Osteoblast (primary cell): ENCODE data around the gene C4orf50. TPM values are rescaled to one million over a fixed set of nuclear protein-coding genes. Genes with fewer than 3 reads are reported as not detected.

Experiments used
- DNase-seq: peaks from one replicate; pipeline ENCODE4 v3.0.0; 2011; ENCODE audit warnings: low spot score, mixed read lengths; ENCODE audit not compliant: insufficient read length; ENCODE audit errors: missing footprints
- H2AFZ ChIP-seq: 2 replicates; pipeline ENCODE4 v1.6.0; 2011; ENCODE audit warnings: mild to moderate bottlenecking, low read length
- H3K27ac ChIP-seq: 2 replicates; pipeline ENCODE4 v1.5.1; 2011; ENCODE audit warnings: mild to moderate bottlenecking, low read depth, low read length, moderate library complexity
- H3K27me3 ChIP-seq: 2 replicates; pipeline ENCODE4 v1.6.0; 2012; ENCODE audit warnings: mild to moderate bottlenecking, control low read depth, inconsistent platforms, low read length, moderate library complexity; ENCODE audit not compliant: insufficient read depth
- H3K36me3 ChIP-seq: 2 replicates; pipeline ENCODE4 v1.5.1; 2011; ENCODE audit warnings: mild to moderate bottlenecking, low read length, control low read depth, moderate library complexity; ENCODE audit not compliant: insufficient read depth
- H3K4me1 ChIP-seq: 2 replicates; pipeline ENCODE4 v1.5.1; 2011; ENCODE audit warnings: mild to moderate bottlenecking, low read length, control low read depth, moderate library complexity; ENCODE audit not compliant: insufficient read depth
- H3K4me2 ChIP-seq: 2 replicates; pipeline ENCODE4 v1.6.0; 2011; ENCODE audit warnings: mild to moderate bottlenecking, low read length; ENCODE audit not compliant: insufficient read depth
- H3K4me3 ChIP-seq: fragments of 200-600 bp; sonication (generic); 3 replicates; pipeline ENCODE4 v1.5.1; 2012; ENCODE audit warnings: mild to moderate bottlenecking, low read length, inconsistent platforms; ENCODE audit not compliant: insufficient read depth
- H3K79me2 ChIP-seq: 2 replicates; pipeline ENCODE4 v1.6.0; 2012; ENCODE audit warnings: mild to moderate bottlenecking, low read length, control low read depth, inconsistent platforms; ENCODE audit not compliant: insufficient read depth
- H3K9me3 ChIP-seq: 2 replicates; pipeline ENCODE4 v1.5.1; 2011; ENCODE audit warnings: low read depth, low read length, control low read depth
- H4K20me1 ChIP-seq: 2 replicates; pipeline ENCODE4 v1.6.0; 2012; ENCODE audit warnings: mild to moderate bottlenecking, low read length, control low read depth; ENCODE audit not compliant: insufficient read depth
- CTCF ChIP-seq: IDR thresholded peaks from 2 replicates; pipeline ENCODE4 v1.5.1; 2011; ENCODE audit warnings: mild to moderate bottlenecking, low read depth, low read length, moderate library complexity; ENCODE audit errors: extremely low read depth
- small RNA-seq: library from RNA; depleted of rRNA; stranded (forward); fragments of <200 nt; gene quantifications from one replicate; pipeline ENCODE3, GENCODE V24; 2012
- total RNA-seq: library from RNA; depleted of rRNA; stranded (reverse); fragments of >200 nt; gene quantifications from 2 replicates; pipeline ENCODE4 v1.2.3, GENCODE V29; 2012

C4orf50 gene
- total RNA-seq, 1 donor, result not detected

DNA sequence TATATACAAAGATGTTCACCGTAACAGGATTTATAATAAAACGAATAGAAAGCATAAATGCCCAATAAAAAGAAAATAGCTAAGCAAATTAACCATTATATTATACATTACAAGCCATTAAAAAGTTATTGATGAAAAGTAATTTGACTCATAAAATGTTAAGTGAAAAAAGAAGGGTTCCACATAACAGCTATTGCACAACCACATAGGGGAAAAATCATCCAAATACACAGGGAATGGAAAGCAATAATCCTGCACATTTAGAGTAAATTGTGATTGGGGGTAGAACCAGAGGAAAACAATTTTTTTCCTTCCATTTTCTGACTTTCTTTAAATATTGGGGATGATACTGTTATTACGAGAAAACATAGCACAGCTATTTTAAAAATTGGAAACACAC, 163.3 kb downstream of the C4orf50 start:
- Histone ChIP-seq H3K79me2 (no peaks in the 10 kb centered on the region), H3K4me1 (no peaks in the 10 kb centered on the region), H3K27ac (no peak overlapping the region), H3K27me3 (no peaks in the 10 kb centered on the region), H3K4me2 (no peak overlapping the region), H3K4me3 (no peak overlapping the region), H4K20me1 (no peaks in the 10 kb centered on the region), H2AFZ (no peak overlapping the region), H3K9me3 (no peaks in the 10 kb centered on the region), H3K36me3 (no peaks in the 10 kb centered on the region)
- TF ChIP-seq CTCF, result no peak
- no peak for DNase-seq

GRCh38 chr4:5852523-5853202, 165.6 kb downstream of the C4orf50 start:
- no peaks in the 10 kb centered on the region for H3K79me2 ChIP-seq
- H3K4me3 ChIP-seq, result no peak overlapping the region
- no peaks in the 10 kb centered on the region for H3K27me3 ChIP-seq
- H3K27ac ChIP-seq, result no peak overlapping the region
- H3K36me3 ChIP-seq, result no peaks in the 10 kb centered on the region
- no peaks in the 10 kb centered on the region for H3K4me1 ChIP-seq
- no peak overlapping the region for H2AFZ ChIP-seq
- TF ChIP-seq CTCF, result no peak
- no peaks in the 10 kb centered on the region for H3K9me3 ChIP-seq
- H3K4me2 ChIP-seq, result no peak overlapping the region
- DNase-seq, result no peak
- H4K20me1 ChIP-seq, result no peaks in the 10 kb centered on the region

DNA sequence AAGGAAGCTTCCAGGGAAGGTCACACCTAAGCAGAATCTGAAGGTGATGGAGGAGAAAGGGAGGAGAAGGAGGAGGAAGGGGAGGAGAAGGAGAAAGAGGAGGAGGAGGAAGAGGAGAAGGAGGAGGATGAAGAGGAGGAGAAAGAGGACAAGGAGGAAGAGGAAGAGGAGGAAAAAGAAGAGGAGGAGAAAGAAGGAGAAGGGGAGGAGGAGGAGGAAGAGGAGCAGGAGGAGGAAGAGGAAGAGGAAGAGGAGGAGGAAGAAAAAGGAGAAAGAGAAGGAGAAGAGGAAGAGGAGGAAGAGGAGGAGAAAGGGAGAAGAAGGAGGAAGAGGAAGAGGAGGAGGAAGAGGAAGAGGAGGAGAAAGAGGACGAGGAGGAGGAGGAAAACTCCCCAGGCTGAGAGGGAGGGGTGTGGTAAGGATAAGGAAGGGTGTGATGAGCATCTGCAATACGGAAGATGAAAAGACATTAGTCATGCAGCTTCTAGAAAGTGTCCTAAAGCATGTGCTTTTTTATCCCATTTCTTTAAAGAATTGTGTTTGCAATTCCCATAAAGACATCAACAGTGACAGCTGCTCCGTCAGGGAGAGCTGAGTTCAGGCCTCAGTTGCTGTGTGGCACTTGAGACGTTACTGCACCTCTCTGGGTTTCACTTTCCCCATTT, 166.5 kb downstream of the C4orf50 start:
- no peak overlapping the region for H3K4me2 ChIP-seq
- H3K79me2 ChIP-seq, result no peaks in the 10 kb centered on the region
- no peaks in the 10 kb centered on the region for H3K4me1 ChIP-seq
- H2AFZ ChIP-seq, result no peak overlapping the region
- H3K27me3 ChIP-seq, result peaks cover 5% of the 10 kb centered on the region
- H3K36me3 ChIP-seq, result no peaks in the 10 kb centered on the region
- no peaks in the 10 kb centered on the region for H4K20me1 ChIP-seq
- DNase-seq, result no peak
- TF ChIP-seq CTCF, result no peak
- H3K9me3 ChIP-seq, result no peaks in the 10 kb centered on the region
- H3K27ac ChIP-seq, result no peak overlapping the region
- no peak overlapping the region for H3K4me3 ChIP-seq

Small RNA genes within 50 kb of the gene (small RNA-seq; reads per million reads assigned to genes)
- not detected for gene MIR378D1

Other genes starting within 250 kb of the C4orf50 start
- under 0.01 TPM in 2 replicates for gene CRMP1, start 125.3 kb downstream of the C4orf50 start, total RNA-seq
- gene JAKMIP1, start 182.1 kb upstream of the C4orf50 start, total RNA-seq, result not detected in 2 replicates